CMK (cell line): ENCODE data around the gene FPR2.
"Not testable (repeated sequence)": the region's sequence is repeated elsewhere in the genome, so short reads cannot be mapped to it uniquely, and the experiment has no call there.

Source experiments
- DNase-seq: peaks from one replicate; pipeline ENCODE4 v3.0.0-alpha.2; 2010; ENCODE audit warnings: low read depth

Gene FPR2

DNA sequence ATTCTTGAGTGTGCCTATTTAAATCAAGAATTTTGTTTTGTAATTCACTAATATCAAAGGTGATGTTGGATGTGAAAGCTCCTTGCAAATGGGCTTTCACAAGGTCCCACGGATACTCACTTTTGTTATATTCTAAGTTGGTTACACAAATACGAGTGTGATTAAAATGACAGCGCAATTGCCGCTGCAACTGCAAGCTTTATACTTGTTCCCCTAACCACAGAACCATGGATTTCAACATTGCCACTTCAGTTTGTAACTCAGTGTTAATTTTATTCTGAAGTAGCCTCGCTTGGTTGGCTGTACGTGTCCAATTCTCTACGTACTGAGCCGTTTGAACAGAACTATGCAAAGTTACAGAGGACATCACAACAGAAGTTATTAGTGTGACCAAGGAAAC is 44.4 kb downstream of the FPR2 start:
- DNase-seq, result not testable (repeated sequence)

DNA sequence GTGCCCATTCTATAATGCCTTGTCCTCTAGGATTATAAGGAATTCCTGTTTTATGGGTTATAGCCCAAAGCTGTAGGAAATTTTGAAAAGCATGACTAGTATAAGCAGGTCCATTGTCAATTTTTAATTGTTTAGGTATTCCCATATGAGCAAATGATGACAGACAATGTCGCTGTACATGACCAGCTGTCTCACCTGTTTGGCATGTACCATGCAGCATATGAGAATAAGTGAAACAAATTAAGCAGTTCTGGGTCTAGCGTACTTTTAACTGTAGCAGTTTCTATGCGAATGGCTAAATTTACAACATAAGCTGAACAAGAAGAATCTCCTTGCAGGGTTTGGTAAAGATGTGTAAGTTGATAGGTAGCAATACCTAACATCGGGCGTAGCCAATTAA is 45.6 kb downstream of the FPR2 start:
- DNase-seq, result not testable (repeated sequence)

DNA sequence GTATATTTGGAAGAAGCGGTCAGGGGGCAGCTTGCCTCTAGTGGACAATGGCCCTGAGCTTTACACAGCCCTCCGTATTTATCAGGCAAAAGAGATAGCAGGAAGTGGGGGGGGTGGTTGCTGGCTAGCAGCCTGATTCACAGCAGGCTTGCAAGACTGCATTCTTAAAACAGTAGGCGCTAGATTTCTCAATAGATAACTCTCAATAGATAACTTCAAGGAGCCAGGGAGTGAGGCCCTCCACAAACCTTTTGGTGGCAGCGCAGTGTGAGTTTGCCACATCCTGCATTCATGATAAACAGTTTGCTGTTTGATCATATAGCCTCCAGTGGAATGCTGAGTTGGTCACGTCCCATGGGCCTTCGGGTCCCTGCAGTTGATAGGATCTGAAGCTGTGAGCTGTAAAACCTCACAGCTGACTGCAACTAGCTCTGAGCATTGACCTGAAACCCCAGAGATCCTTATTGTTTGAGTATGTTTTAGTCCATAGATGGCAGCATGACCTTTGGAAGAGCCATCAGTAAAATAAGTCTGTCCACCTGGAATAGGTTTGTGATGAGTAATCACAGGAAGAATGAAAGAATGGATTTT is 46.2 kb downstream of the FPR2 start:
- no peak for DNase-seq

DNA sequence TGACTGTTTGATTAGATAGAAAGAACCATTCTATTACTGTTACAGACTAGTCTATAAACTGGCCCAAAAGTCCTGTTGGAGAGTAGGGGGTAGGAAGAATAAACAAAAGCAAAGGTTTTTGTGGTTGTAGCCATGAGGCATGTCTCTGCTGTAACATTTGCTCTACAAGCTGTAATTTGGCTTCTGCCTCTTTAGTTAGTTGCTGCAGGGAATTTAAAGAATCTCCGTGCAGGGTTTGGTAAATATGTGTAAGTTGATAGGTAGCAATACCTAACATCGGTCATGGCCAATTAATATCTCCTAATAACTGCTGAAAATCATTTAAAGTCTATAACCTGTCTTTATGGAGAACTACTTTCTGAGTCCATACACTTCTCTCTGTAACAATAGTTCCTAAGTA is 46.9 kb downstream of the FPR2 start:
- DNase-seq, result no peak

DNA sequence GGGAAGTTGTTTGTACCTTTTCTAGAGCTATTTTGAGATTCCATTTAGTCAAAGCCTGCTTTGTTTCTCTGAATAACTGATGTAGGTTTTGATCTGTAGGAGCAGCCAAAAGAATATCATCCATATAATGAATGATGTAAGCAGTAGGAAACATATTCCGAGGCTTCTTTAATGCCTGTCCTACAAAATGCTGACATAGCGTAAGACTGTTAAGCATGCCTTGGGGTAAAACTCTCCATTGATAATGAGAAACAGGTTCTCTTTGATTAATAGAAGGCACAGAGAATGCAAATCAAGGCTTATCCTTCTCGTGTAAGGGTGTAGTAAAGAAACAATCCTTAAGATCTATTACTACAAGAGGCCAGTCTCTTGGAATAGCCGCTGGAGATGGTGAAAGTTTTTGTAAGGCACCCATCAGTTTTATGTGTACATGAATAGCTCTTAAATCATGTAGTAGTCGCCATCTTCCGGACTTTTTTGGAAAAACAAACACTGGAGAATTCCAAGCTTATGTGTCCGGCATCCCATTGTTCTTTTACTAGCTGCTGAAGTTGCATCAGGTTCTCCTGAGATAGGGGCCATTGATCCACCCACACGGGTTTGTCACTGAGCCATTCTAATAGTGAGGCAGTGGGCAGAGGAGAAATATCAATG is 47.5 kb downstream of the FPR2 start:
- no peak for DNase-seq

DNA sequence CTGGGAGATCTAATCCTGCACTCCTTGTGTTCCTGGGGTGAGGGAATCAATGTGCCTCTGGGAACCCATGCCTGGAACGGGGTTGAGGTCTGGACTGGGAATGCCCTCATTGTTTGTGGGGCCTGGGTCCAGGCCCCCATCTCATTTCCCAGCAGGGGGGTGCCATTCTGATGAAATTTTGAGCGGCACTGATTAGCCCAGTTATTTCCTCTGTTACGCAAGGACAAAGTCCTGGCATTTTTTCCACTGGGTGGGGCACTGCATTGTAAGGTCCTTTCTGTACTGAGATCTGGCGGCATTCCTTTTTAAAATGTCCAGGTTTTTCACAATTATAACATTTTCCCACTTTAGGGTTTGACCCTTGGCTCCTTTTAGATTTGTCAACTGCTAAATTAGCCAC is 48.8 kb downstream of the FPR2 start:
- no peak for DNase-seq

DNA sequence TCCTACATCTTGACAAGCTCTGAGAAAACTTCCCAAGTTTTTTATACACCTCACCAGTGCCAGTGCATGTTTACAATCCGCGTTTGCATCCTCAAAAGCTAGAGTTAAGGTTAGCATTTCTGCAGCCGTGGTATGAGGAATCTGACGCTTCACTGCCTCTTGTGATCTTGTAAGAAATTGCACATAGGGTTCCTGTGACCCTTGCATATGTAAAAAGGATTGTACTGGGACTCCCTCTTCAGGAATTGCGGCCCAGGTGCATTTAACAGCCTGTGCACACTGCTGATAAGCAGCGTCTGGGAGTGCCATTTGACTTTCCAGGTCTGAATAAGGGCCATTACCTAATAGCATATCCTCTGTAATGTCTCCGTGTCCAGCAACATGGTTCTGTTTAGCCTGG is 49.2 kb downstream of the FPR2 start:
- DNase-seq, result no peak

DNA sequence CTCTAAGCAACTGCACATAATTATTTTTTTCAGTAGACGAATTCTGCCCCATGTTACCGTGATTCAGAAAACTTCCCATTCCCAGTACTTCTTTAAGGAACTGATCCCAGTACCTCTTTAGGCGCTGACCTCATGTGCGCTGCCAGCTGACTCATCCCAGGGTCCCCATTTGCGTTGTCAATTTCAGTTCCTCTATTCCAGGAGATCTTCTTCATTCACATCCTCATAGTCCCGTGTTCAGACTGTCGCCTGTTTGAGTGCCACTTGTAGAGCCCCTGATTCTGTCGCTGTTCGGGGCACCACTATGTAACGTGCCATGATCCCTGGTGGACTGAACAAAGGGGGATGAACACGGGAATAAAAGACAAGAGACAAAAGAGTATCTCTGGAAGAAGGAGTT is 50.4 kb downstream of the FPR2 start:
- DNase-seq, result no peak

DNA sequence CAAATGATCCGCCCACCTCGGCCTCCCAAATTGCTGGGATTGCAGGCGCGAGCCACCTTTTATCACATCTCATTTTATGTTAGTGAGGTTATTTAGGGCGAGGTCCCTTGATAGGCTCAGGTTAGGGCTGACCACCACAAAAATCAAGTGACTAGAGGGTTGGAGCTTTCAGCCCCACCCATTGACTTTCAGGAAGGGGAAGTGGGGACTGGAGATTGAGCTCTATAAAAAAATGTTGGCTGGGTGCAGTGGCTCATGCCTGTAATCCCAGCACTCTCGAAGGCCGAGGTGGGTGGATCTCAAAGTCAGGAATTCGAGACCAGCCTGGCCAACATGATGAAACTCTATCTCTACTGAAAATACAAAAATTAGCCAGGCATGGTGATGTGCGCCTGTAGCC is 54.1 kb downstream of the FPR2 start:
- no peak for DNase-seq

DNA sequence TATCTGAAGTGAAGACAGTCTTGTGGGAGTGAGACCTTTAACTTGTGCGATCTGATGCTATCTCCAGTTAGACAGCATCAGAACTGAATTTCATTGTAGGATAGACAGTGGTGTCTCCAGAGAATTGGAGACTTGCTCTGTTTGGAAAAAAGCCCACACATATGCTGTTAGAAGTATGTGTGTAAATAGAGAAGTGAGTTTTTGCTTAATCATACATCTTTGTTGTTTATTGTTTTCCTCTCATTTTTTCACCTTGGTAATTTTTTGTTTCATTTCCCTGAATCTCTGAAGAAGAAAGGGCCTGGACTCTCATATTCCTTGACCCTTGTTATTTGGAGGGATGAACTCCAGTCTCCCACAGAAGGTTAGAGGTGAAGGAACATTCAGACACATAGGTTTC is 55.7 kb downstream of the FPR2 start:
- DNase-seq, result no peak

DNA sequence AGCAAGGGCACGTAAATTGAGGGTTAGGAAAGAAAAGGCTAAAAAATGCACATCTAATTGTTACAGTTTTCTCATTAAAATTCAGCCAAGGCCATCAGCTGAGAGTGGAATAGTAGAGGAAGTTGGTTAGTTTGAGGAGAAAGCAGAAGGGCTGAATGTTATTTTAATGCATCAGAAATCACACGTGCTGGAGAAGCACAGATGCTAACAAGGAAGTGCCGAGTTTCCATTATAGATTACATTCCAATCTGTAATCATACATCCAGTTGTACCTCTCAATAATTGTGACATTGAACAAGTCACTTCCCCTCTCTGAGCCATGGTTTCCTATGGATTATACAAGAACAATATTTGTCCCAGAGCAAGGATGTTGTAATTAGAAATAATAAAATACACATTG is 59.0 kb downstream of the FPR2 start:
- no peak for DNase-seq
